Gastroesophageal sphincter (tissue), 4 donors: ENCODE measurements around the gene ITPKB. TPM values are rescaled to one million over a fixed set of nuclear protein-coding genes. Genes with fewer than 3 reads are reported as not detected.

ENCODE experiments used
- ATAC-seq: fragments of 150-250 bp; one replicate; pipeline ENCODE4 v1.9.1; 2016; ENCODE audit warnings: mild to moderate bottlenecking, moderate library complexity
- H3K27ac ChIP-seq, 4 donors: fragments of 200-600 bp; sonication (generic) in 3 of 4; 1 replicate in 3 of 4; 2 replicates in 1 of 4; pipeline ENCODE4 v1.5.1; 2016 to 2019
- H3K27me3 ChIP-seq: fragments of 200-600 bp; sonication (generic); one replicate; pipeline ENCODE4 v1.5.1; 2019
- H3K36me3 ChIP-seq, 2 donors: fragments of 200-600 bp; sonication (generic); one replicate each; pipeline ENCODE4 v1.5.1; 2019; ENCODE audit warnings: control low read depth in 1 of 2
- H3K4me1 ChIP-seq, 3 donors: fragments of 200-600 bp; sonication (generic); 1 replicate in 2 of 3; 2 replicates in 1 of 3; pipeline ENCODE4 v1.5.1; 2016 to 2019; ENCODE audit warnings: control low read depth in 2 of 3
- H3K4me3 ChIP-seq, 2 donors: fragments of 200-600 bp; sonication (generic); one replicate each; pipeline ENCODE4 v1.5.1; 2019; ENCODE audit warnings: mild to moderate bottlenecking in 1 of 2, moderate library complexity in 1 of 2
- H3K9me3 ChIP-seq, 3 donors: fragments of 200-600 bp; sonication (generic); one replicate each; pipeline ENCODE4 v1.5.1; 2017 to 2019; ENCODE audit warnings: control low read depth in 2 of 3
- EP300 ChIP-seq: sonication (generic); formaldehyde crosslinking; IDR thresholded peaks from one replicate; pipeline ENCODE4 v1.6.1; 2017; ENCODE audit warnings: antibody characterized with exemption, mild to moderate bottlenecking
- POLR2A ChIP-seq, 2 donors: fragments of 450-650 bp; IDR thresholded peaks; one replicate each; pipeline ENCODE4 v1.6.1; 2017; ENCODE audit warnings: antibody characterized with exemption in 2 of 2, mild to moderate bottlenecking in 2 of 2, moderate library complexity in 1 of 2
- POLR2AphosphoS5 ChIP-seq: sonication (generic); formaldehyde crosslinking; IDR thresholded peaks from one replicate; pipeline ENCODE4 v1.6.1; 2017; ENCODE audit warnings: antibody characterized with exemption
- WGBS, 2 donors: methylation state at CpG; one replicate each; pipeline ENCODE4 v1.1.5; 2018; ENCODE audit warnings: low coverage in 1 of 2; 5-methylcytosine and 5-hydroxymethylcytosine counted together
- total RNA-seq, 4 donors: library from RNA; depleted of rRNA; stranded (reverse); fragments of >200 nt; gene quantifications; one replicate each; pipeline ENCODE4 v1.1.0, GENCODE V29; 2016
- TF ChIP-seq, protein P1 (sequence below), 4 experiments: fragments of 200-600 bp in 2 of 4; fragments of 450-650 bp in 2 of 4; sonication (generic) in 1 of 4; IDR thresholded peaks; one replicate each; pipeline ENCODE4 v1.5.1; 2017 to 2019; ENCODE audit warnings: antibody characterized with exemption in 4 of 4, mild to moderate bottlenecking in 2 of 4, moderate library complexity in 2 of 4

ITPKB gene
- total RNA-seq, 4 donors from 2014 or later, result 75.0 to 184 (median 94.2) TPM

DNA sequence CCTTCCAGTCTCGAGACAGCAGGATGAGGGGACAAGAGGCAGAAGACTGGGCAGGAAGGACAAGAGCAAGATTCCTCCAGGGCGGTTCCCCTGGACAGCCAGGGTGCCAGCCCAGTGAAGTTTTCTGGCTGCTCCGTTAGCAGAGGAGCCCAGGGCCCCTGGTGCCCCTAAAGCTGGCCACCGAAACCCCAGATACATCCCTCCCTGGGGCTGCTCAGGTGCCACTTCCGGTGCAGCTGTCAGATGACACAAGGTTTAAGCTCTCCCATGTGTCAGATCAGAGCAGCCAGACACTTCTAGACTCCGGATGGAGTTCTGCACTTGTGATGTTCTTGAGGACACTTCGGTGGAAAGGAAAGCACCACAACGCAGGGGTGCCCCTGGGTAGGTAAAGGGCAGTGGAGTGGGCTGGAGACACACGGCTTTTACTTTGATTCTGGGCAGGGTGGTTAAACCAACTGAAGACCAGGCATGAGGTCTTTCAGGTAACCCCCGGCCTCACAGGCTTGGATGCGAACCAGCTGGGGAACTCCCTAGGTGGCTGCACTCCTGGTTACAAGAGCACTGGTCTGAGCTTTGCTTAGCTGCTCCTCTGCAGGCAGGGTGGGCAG lies 85.7 kb downstream of the ITPKB start:
- Histone ChIP-seq H3K9me3 (no peaks in the 10 kb centered on the region), H3K27ac (peak overlapping the region in 1 of 4 donors; percentile 57), H3K4me1 (peaks cover 0 to 61% (median 5%) of the 10 kb centered on the region in 3 donors), H3K4me3 (no peak overlapping the region), H3K27me3 (no peaks in the 10 kb centered on the region), H3K36me3 (peaks cover 0 to 5% of the 10 kb centered on the region in 2 donors)
- ATAC-seq, result no peak
- TF ChIP-seq EP300, result no peak
- TF ChIP-seq POLR2AphosphoS5, result no peak
- TF ChIP-seq, protein P1, sequence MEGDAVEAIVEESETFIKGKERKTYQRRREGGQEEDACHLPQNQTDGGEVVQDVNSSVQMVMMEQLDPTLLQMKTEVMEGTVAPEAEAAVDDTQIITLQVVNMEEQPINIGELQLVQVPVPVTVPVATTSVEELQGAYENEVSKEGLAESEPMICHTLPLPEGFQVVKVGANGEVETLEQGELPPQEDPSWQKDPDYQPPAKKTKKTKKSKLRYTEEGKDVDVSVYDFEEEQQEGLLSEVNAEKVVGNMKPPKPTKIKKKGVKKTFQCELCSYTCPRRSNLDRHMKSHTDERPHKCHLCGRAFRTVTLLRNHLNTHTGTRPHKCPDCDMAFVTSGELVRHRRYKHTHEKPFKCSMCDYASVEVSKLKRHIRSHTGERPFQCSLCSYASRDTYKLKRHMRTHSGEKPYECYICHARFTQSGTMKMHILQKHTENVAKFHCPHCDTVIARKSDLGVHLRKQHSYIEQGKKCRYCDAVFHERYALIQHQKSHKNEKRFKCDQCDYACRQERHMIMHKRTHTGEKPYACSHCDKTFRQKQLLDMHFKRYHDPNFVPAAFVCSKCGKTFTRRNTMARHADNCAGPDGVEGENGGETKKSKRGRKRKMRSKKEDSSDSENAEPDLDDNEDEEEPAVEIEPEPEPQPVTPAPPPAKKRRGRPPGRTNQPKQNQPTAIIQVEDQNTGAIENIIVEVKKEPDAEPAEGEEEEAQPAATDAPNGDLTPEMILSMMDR (IDR thresholded peaks at IDR 0.05), result no peak
- TF ChIP-seq POLR2A (IDR thresholded peaks at IDR 0.05), result no peak
- WGBS, 2 donors, result 87% methylated on average over 5 of the region's 11 CpGs; no CpG with 5 or more reads in 1 of the 2 donors

DNA sequence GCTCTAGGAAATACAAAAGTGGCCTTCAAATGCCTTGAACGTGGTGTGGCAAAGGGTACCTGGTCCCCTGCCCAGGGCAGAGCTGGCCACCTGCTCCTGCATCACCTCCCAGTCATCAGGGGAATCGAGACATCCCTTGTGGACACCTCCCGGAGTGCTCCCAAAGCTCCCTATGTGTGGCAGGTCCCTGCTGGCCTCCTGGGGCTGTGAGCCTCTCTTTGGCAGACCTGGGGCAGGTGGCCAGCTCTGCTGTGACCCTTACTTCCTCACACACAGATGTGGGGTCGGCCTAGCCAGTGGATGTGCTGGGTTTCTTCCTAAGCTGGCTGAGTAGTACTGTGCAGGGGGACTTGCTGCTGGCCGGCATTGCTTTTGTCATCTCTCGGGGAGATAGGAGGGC lies 86.5 kb downstream of the ITPKB start:
- Histone ChIP-seq H3K27ac (no peak overlapping the region), H3K9me3 (no peaks in the 10 kb centered on the region), H3K4me3 (no peak overlapping the region), H3K36me3 (peaks cover 0 to 13% of the 10 kb centered on the region in 2 donors), H3K4me1 (peaks cover 0 to 53% (median 5%) of the 10 kb centered on the region in 3 donors), H3K27me3 (no peaks in the 10 kb centered on the region)
- no peak for ATAC-seq
- TF ChIP-seq EP300, result no peak
- TF ChIP-seq, protein P1 (IDR thresholded peaks at IDR 0.05), result no peak
- no peak for TF ChIP-seq POLR2AphosphoS5
- TF ChIP-seq POLR2A (IDR thresholded peaks at IDR 0.05), result no peak
- WGBS, 2 donors, result 59% methylated on average over 3 of the region's 6 CpGs; no CpG with 5 or more reads in 1 of the 2 donors

DNA sequence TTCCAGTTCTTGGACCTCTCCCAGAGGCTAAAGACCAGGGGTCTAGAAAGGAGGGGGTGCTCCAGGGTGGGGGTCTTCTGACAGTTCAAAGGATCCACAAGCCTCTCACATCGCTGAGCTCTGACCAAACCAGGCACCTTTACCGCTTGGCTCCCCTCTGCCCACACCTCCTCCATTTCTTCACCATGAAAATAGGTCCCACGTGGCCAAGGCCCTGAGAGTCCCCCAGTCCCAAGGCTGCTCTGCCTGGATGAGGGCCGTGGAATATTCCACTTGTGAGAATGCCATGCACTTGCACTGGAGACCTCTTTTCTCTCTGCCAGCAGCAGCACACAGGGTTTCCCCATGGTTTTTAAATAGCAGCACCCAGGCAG lies 87.4 kb downstream of the ITPKB start:
- TF ChIP-seq, protein P1 (IDR thresholded peaks at IDR 0.05), result no peak
- TF ChIP-seq EP300, result no peak
- no peak for TF ChIP-seq POLR2A (IDR thresholded peaks at IDR 0.05)
- TF ChIP-seq POLR2AphosphoS5, result no peak
- WGBS, 2 donors, result 60 to 70% methylated on average over 1 to 2 of the region's 4 CpGs
- Histone ChIP-seq H3K4me1 (peaks cover 0 to 45% (median 5%) of the 10 kb centered on the region in 3 donors), H3K27me3 (no peaks in the 10 kb centered on the region), H3K4me3 (no peak overlapping the region), H3K9me3 (no peaks in the 10 kb centered on the region), H3K27ac (no peak overlapping the region), H3K36me3 (peaks cover 0 to 22% of the 10 kb centered on the region in 2 donors)
- ATAC-seq, result no peak

DNA sequence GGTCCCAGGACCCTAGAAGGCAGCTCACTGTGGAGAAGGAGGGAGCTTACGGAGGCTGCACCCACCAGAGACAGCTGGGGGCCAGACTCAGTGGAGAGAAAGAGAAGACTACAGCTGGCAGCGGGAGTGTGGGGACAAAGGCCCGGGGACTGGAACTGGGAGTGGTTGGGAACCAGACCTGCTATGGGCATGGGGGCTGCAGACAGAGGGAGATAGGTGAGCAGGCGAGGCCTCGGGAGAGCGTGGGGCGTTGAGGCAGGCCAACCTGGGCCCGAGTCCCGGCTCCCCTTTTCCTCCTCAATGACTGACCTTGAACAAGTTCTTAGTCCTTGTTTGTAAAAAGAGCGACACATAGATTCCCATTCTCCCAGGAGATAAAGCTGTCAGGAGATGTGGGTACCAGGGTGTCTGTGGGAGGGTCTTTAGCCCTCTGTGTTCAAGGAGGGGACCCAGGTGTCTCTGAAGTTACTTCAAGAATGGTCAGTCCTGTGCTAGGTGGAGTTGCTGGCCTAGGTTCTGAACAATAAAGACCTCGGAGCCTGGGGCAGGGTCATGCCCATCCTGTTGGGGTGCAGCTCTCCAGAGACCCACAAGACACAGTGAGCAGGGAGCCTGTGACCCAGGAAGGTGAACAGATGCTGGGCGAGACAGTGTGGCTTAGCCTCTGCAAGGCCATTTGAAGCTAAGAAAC lies 87.9 kb downstream of the ITPKB start:
- Histone ChIP-seq H3K27me3 (no peaks in the 10 kb centered on the region), H3K9me3 (no peaks in the 10 kb centered on the region), H3K4me3 (no peak overlapping the region), H3K4me1 (peaks cover 0 to 45% (median 0%) of the 10 kb centered on the region in 3 donors), H3K36me3 (peaks cover 0 to 27% of the 10 kb centered on the region in 2 donors), H3K27ac (no peak overlapping the region)
- TF ChIP-seq, protein P1 (IDR thresholded peaks at IDR 0.05), result no peak
- no peak for TF ChIP-seq POLR2AphosphoS5
- TF ChIP-seq EP300, result no peak
- no peak for TF ChIP-seq POLR2A (IDR thresholded peaks at IDR 0.05)
- 89 to 92% methylated on average over 7 to 11 of the region's 12 CpGs for WGBS, 2 donors
- ATAC-seq, result no peak
